ENCODE measurements around the gene XPO4.

DNA sequence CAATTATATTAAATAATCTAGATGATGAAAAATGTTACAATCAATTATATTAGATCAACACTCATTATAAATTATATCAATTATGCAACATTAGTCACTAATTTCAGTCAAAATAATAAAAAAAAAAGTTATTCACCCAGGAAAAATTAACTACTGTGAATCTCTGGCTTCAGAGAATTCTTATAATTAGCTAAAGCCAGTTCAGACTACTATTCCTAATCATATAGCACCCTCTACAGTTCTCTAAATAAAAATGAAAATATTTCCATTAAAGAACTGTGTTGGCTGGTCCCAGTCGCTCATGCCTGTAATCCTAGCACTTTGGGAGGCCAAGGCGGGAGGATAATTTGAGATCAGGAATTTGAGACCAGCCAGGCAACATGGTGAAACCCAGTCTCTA is 33.0 kb downstream of the XPO4 start:
- TF ChIP-seq EGR1 (IDR thresholded peaks at IDR 0.05), result no peak
- no peak for TF ChIP-seq EP300 (IDR thresholded peaks at IDR 0.05; ENCODE audit: borderline replicate concordance)
- TF ChIP-seq YY1 (IDR thresholded peaks at IDR 0.05; ENCODE audit: low read depth), result no peak
- 0 out of 2 replicates have a peak, but pooled peaks have one; percentile 17 for TF ChIP-seq RAD21 (IDR thresholded peaks at IDR 0.05; ENCODE audit: low read depth)

All from Ishikawa (cell line).